H9 (cell line): ENCODE results near the gene KRTAP12-4. TPM values are rescaled to one million over a fixed set of nuclear protein-coding genes. Genes with fewer than 3 reads are reported as not detected.

Experiments used
- DNase-seq: peaks from one replicate; pipeline ENCODE4 v3.0.0-alpha.2; 2017
- H2AFZ ChIP-seq: one replicate; pipeline ENCODE4 v1.6.1; 2013; ENCODE audit warnings: mild to moderate bottlenecking, low read length, control low read depth, moderate library complexity
- H2AK5ac ChIP-seq: 2 replicates; pipeline ENCODE4 v1.6.1; 2013; ENCODE audit warnings: low read length, control low read depth, mixed read lengths; ENCODE audit not compliant: insufficient read length
- H2BK120ac ChIP-seq: one replicate; pipeline ENCODE4 v1.6.1; 2013; ENCODE audit warnings: low read depth, mild to moderate bottlenecking, low read length, control low read depth, inconsistent platforms; ENCODE audit not compliant: poor library complexity, severe bottlenecking
- H2BK12ac ChIP-seq: 2 replicates; pipeline ENCODE4 v1.6.1; 2013; ENCODE audit warnings: low read length, control low read depth, mixed read lengths, low read depth; ENCODE audit not compliant: insufficient read length
- H2BK15ac ChIP-seq: 2 replicates; pipeline ENCODE4 v1.6.1; 2013; ENCODE audit warnings: low read depth, low read length, control low read depth
- H2BK20ac ChIP-seq: one replicate; pipeline ENCODE4 v1.6.1; 2013; ENCODE audit warnings: low read depth, mild to moderate bottlenecking, low read length, control low read depth, inconsistent platforms; ENCODE audit not compliant: poor library complexity, severe bottlenecking
- H2BK5ac ChIP-seq: 2 replicates; pipeline ENCODE4 v1.6.1; 2013; ENCODE audit warnings: low read length, control low read depth, mixed read lengths; ENCODE audit not compliant: insufficient read length
- H3K14ac ChIP-seq: 2 replicates; pipeline ENCODE4 v1.6.1; 2013; ENCODE audit warnings: low read length, control low read depth; ENCODE audit not compliant: insufficient read depth
- H3K18ac ChIP-seq: 2 replicates; pipeline ENCODE4 v1.6.1; 2013; ENCODE audit warnings: low read depth, mild to moderate bottlenecking, mixed read lengths, low read length, control low read depth; ENCODE audit not compliant: insufficient read length
- H3K23ac ChIP-seq: 2 replicates; pipeline ENCODE4 v1.6.1; 2013; ENCODE audit warnings: low read length, control low read depth, mixed read lengths, low read depth; ENCODE audit not compliant: insufficient read length
- H3K23me2 ChIP-seq: 2 replicates; pipeline ENCODE4 v1.6.1; 2013; ENCODE audit warnings: low read depth, mild to moderate bottlenecking, mixed read lengths, low read length, control low read depth; ENCODE audit not compliant: insufficient read length, poor library complexity, severe bottlenecking
- H3K27ac ChIP-seq: 2 replicates; pipeline ENCODE4 v1.5.1; 2013; ENCODE audit warnings: low read length, control low read depth, mixed read lengths, low read depth; ENCODE audit not compliant: insufficient read length
- H3K27me3 ChIP-seq: 2 replicates; pipeline ENCODE4 v1.6.1; 2013; ENCODE audit warnings: low read length, control low read depth, inconsistent platforms; ENCODE audit not compliant: insufficient read depth
- H3K4ac ChIP-seq: 2 replicates; pipeline ENCODE4 v1.6.1; 2013; ENCODE audit warnings: low read depth, mild to moderate bottlenecking, control low read depth, inconsistent platforms, low read length, moderate library complexity
- H3K4me1 ChIP-seq: 2 replicates; pipeline ENCODE4 v1.6.1; 2013; ENCODE audit warnings: low read length, control low read depth, inconsistent platforms; ENCODE audit not compliant: insufficient read depth
- H3K4me2 ChIP-seq: 2 replicates; pipeline ENCODE4 v1.6.1; 2013; ENCODE audit warnings: low read length, control low read depth, mixed read lengths; ENCODE audit not compliant: insufficient read length, insufficient read depth
- H3K56ac ChIP-seq: 2 replicates; pipeline ENCODE4 v1.6.1; 2013; ENCODE audit warnings: low read depth, mild to moderate bottlenecking, mixed read lengths, low read length, control low read depth; ENCODE audit not compliant: insufficient read length
- H3K79me1 ChIP-seq: 2 replicates; pipeline ENCODE4 v1.6.1; 2013; ENCODE audit warnings: low read depth, mild to moderate bottlenecking, moderate library complexity, low read length, control low read depth, inconsistent platforms; ENCODE audit not compliant: insufficient read depth, poor library complexity, severe bottlenecking
- H3K79me2 ChIP-seq: 2 replicates; pipeline ENCODE4 v1.6.1; 2013; ENCODE audit warnings: low read length, control low read depth, inconsistent platforms; ENCODE audit not compliant: insufficient read depth
- H3K9ac ChIP-seq: 2 replicates; pipeline ENCODE4 v1.6.1; 2013; ENCODE audit warnings: low read length, control low read depth, mixed read lengths; ENCODE audit not compliant: insufficient read length; ENCODE audit errors: extremely low read depth
- H3K9me3 ChIP-seq: one replicate; pipeline ENCODE4 v1.6.1; 2013; ENCODE audit warnings: low read depth, low read length, inconsistent platforms; ENCODE audit not compliant: control insufficient read depth
- H3T11ph ChIP-seq: one replicate; pipeline ENCODE4 v1.6.1; 2013; ENCODE audit warnings: mild to moderate bottlenecking, low read length, control low read depth, inconsistent platforms
- H4K20me1 ChIP-seq: one replicate; pipeline ENCODE4 v1.6.1; 2013; ENCODE audit not compliant: control insufficient read depth, insufficient read length, insufficient read depth
- H4K5ac ChIP-seq: 2 replicates; pipeline ENCODE4 v1.6.1; 2013; ENCODE audit warnings: low read depth, mild to moderate bottlenecking, mixed read lengths, low read length, control low read depth; ENCODE audit not compliant: insufficient read length
- H4K8ac ChIP-seq: replicated peaks from 2 replicates; pipeline ENCODE4 v1.6.1; 2013; ENCODE audit warnings: low read length, control low read depth, mixed read lengths, low read depth; ENCODE audit not compliant: insufficient read length
- H4K91ac ChIP-seq: 2 replicates; pipeline ENCODE4 v1.6.1; 2013; ENCODE audit warnings: low read depth, mild to moderate bottlenecking, moderate library complexity, mixed read lengths, low read length, control low read depth; ENCODE audit not compliant: insufficient read length
- H3K27ac Mint-ChIP-seq, 3 experiments: 2 replicates in 2 of 3; 3 replicates in 1 of 3; pipeline ENCODE4 v1.8.0; 2020 to 2021; ENCODE audit warnings: mixed read lengths in 3 of 3, mild to moderate bottlenecking in 1 of 3, moderate library complexity in 1 of 3
- H3K27me3 Mint-ChIP-seq: 2 replicates; pipeline ENCODE4 v1.8.0; 2021; ENCODE audit warnings: low read depth, mild to moderate bottlenecking, moderate library complexity, mixed read lengths
- H3K36me3 Mint-ChIP-seq, 3 experiments: 2 replicates in 2 of 3; 3 replicates in 1 of 3; pipeline ENCODE4 v1.8.0; 2020 to 2021; ENCODE audit warnings: low read depth in 3 of 3, mixed read lengths in 3 of 3; ENCODE audit not compliant: insufficient read depth in 1 of 3
- H3K4me1 Mint-ChIP-seq, 2 experiments: 2 replicates each; pipeline ENCODE4 v1.8.0; 2020; ENCODE audit warnings: mixed read lengths in 2 of 2
- H3K4me3 Mint-ChIP-seq, 2 experiments: 2 replicates in 1 of 2; 3 replicates in 1 of 2; pipeline ENCODE4 v1.8.0; 2020 to 2021; ENCODE audit warnings: mild to moderate bottlenecking in 2 of 2, mixed read lengths in 2 of 2, moderate library complexity in 1 of 2
- H3K9me3 Mint-ChIP-seq, 2 experiments: 2 replicates in 1 of 2; 3 replicates in 1 of 2; pipeline ENCODE4 v1.8.0; 2020; ENCODE audit warnings: mild to moderate bottlenecking in 2 of 2, mixed read lengths in 2 of 2, moderate library complexity in 1 of 2
- CTCF ChIP-seq: fragments of 200-600 bp; sonication (generic); conservative IDR thresholded peaks from 3 replicates; pipeline ENCODE4 v1.8.0; 2021; ENCODE audit warnings: antibody characterized with exemption, mild to moderate bottlenecking
- WGBS: extraction: QIAGEN DNeasy Blood & Tissue Kit; methylation state at CpG from one replicate; pipeline ENCODE4 v1.1.7; 2013; ENCODE audit warnings: missing lambda C conversion rate, low lambda C conversion rate, mixed read lengths; ENCODE audit not compliant: insufficient read length; ENCODE audit errors: extremely low coverage; 5-methylcytosine and 5-hydroxymethylcytosine counted together
- total RNA-seq: library from RNA; stranded (reverse); gene quantifications from 2 replicates; pipeline ENCODE4 v1.2.1, GENCODE V29; 2021

KRTAP12-4 gene
- total RNA-seq, 1 experiment from 2014 or later: not detected

- Histone ChIP-seq H2BK15ac (no peak overlapping the region), H2AK5ac (no peak overlapping the region), H3K79me1 (no peaks in the 10 kb centered on the region), H4K5ac (no peak overlapping the region), H3K9ac (no peak overlapping the region), H3K56ac (no peak overlapping the region), H3K4ac (no peak overlapping the region), H3K23me2 (peaks cover 2% of the 10 kb centered on the region), H3K9me3 (no peaks in the 10 kb centered on the region), H3K4me2 (no peak overlapping the region), H3K79me2 (no peaks in the 10 kb centered on the region), H3K14ac (peak overlapping the region; percentile 10; the same call in 1 of the 2 replicates), H2AFZ (no peak overlapping the region), H3K4me1 (no peaks in the 10 kb centered on the region), H2BK20ac (no peak overlapping the region), H2BK120ac (no peak overlapping the region), H4K8ac (no peak overlapping the region), H3K18ac (no peak overlapping the region), H2BK12ac (no peak overlapping the region), H4K20me1 (no peaks in the 10 kb centered on the region), H4K91ac (no peak overlapping the region), H3K27ac (no peak overlapping the region), H3K23ac (no peak overlapping the region), H3T11ph (no peak overlapping the region), H2BK5ac (no peak overlapping the region), H3K27me3 (no peaks in the 10 kb centered on the region)
- no peak overlapping the region for H3K27ac Mint-ChIP-seq
- peaks cover 11 to 24% (median 19%) of the 10 kb centered on the region in 3 experiments for H3K36me3 Mint-ChIP-seq
- TF ChIP-seq CTCF: no peak
- no peak overlapping the region for H3K4me3 Mint-ChIP-seq
- H3K4me1 Mint-ChIP-seq: peaks cover 14 to 16% of the 10 kb centered on the region in 2 experiments
- no peak for DNase-seq
- peaks cover 22 to 28% of the 10 kb centered on the region in 2 experiments for H3K9me3 Mint-ChIP-seq
- H3K27me3 Mint-ChIP-seq: peaks cover 13% of the 10 kb centered on the region
- no CpG with 5 or more reads among the region's 33 CpGs for WGBS
Observed at GRCh38 chr21:44648557-44649311, 5.7 kb downstream of the KRTAP12-4 start.
